Heart right ventricle (tissue), 16 donors: ENCODE data around the gene ABHD2. TPM values are rescaled to one million over a fixed set of nuclear protein-coding genes. Genes with fewer than 3 reads are reported as not detected.

Experiments
- ATAC-seq, 8 donors: fragments of 200-7000 bp; cut with Tn5 transposase; one replicate each; pipeline ENCODE4 v1.9.1; 2020; ENCODE audit warnings: mild to moderate bottlenecking in 8 of 8, moderate library complexity in 8 of 8, moderate number of reproducible peaks in 1 of 8
- DNase-seq, 2 donors: peaks; one replicate each; pipeline ENCODE4 v3.0.0-alpha.2; 2020
- H3K27ac ChIP-seq, 10 donors: fragments of 200-600 bp; sonication (generic) in 2 of 10; one replicate each; pipeline versions ENCODE4 v1.5.0 to v1.8.0; 2020 to 2022; ENCODE audit warnings: mild to moderate bottlenecking in 3 of 10
- H3K27me3 ChIP-seq, 7 donors: fragments of 200-600 bp; one replicate each; pipeline ENCODE4 v1.8.0; 2021 to 2022; ENCODE audit warnings: mild to moderate bottlenecking in 2 of 7
- H3K36me3 ChIP-seq, 9 donors: fragments of 200-600 bp; sonication (generic) in 1 of 9; one replicate each; pipeline versions ENCODE4 v1.5.0 to v1.8.0; 2020 to 2022; ENCODE audit warnings: mild to moderate bottlenecking in 2 of 9
- H3K4me1 ChIP-seq, 9 donors: fragments of 200-600 bp; sonication (generic) in 1 of 9; one replicate each; pipeline versions ENCODE4 v1.5.0 to v1.8.0; 2020 to 2022; ENCODE audit warnings: mild to moderate bottlenecking in 4 of 9
- H3K4me3 ChIP-seq, 10 donors: fragments of 200-600 bp; sonication (generic) in 2 of 10; one replicate each; pipeline versions ENCODE4 v1.5.0 to v1.8.0; 2020 to 2022; ENCODE audit warnings: mild to moderate bottlenecking in 7 of 10, moderate library complexity in 2 of 10
- H3K9me3 ChIP-seq, 11 donors: fragments of 200-600 bp in 10 of 11; sonication (generic) in 2 of 11; one replicate each; pipeline versions ENCODE4 v1.5.0 to v1.8.0; 2013 to 2022; ENCODE audit warnings: mild to moderate bottlenecking in 2 of 11, control low read depth in 1 of 11, moderate library complexity in 1 of 11
- CTCF ChIP-seq, 9 donors: fragments of 200-600 bp; sonication (generic) in 2 of 9; IDR thresholded peaks; one replicate each; pipeline versions ENCODE4 v1.5.0 to v1.8.0; 2021 to 2022; ENCODE audit warnings: antibody characterized with exemption in 9 of 9, mild to moderate bottlenecking in 5 of 9, moderate library complexity in 1 of 9
- WGBS, 2 donors: extraction: QIAGEN DNeasy Blood & Tissue Kit; methylation state at CpG; one replicate each; pipeline ENCODE4 v1.1.7; 2013; ENCODE audit warnings: inconsistent platforms in 1 of 2; 5-methylcytosine and 5-hydroxymethylcytosine counted together
- intact Hi-C, 10 donors: fragments of 100-400 bp; cut with DNase I; formaldehyde crosslinking; loops; one replicate each; pipeline versions ENCODE4 v1.11.1 to v1.14.2; 2022
- polyA plus RNA-seq, 2 donors: library from polyadenylated mRNA; stranded (reverse); fragments of 200-250 nt; gene quantifications; one replicate each; pipeline ENCODE4 v1.2.3, GENCODE V29; 2013
- total RNA-seq, 10 donors: library from RNA; stranded (reverse); fragmentation: NEBNext Ultra II Directional in 3 of 10; extraction: Animal tissue kit (Norgen Biotek cat#: 25700) in 3 of 10; gene quantifications; one replicate each; pipeline versions ENCODE4 v1.2.1 to v1.2.4, GENCODE V29; 2021 to 2023
- donor health status: Arrhythmogenic right ventricular cardiomyopathy.
- donor health status: ischemic (EF 13 %, LVEDD 7.1; RV severe dilation, severe dysfunction).
- donor health status: healthy with polysubstance abuse.
- donor health status: DM: no; HTN: yes; CAD: no.
- donor health status: DM: no; HTN: no; CAD: no.
- donor health status: ischemic (EF 25% LVEDD 6.9; RV normal size, moderate dysfunction).
- donor health status: ischemic (EF 25% LVEDD 5.7; RV mildly dilated, moderate dysfunction).
- donor health status: healthy.
- donor health status: DM: yes; HTN: yes; CAD: no.
- donor health status: Ischemic cardiomyopathy.
- donor health status: ischemic (EF 35%, LVEDD 5.7; RV mildly dilated, moderate dysfunction).
- donor health status: nonischemic (EF 11% LVEDD 7.7; RV severe dilation, severe dysfunction).
- donor health status: DM: yes; HTN: yes; CAD: no.
- donor health status: PGD.
- donor health status: ischemic (EF 29% LVEDD 5.4; RV normal size, mild dysfunction).
- donor health status: nonischemic (EF 23%, LVEDD 6.1; RV moderate dilation, normal function).

The ABHD2 gene
- total and polyA plus RNA-seq, 12 donors: 9.1 to 201 (median 119) TPM

GRCh38 chr15:89075846-89076245 is 12.4 kb upstream of the ABHD2 start:
- WGBS, 2 donors: 67 to 77% methylated on average over 4 of the region's 4 CpGs
- H3K27ac ChIP-seq: no peak overlapping the region
- no peak overlapping the region for H3K4me3 ChIP-seq
- H3K36me3 ChIP-seq: no peaks in the 10 kb centered on the region
- H3K27me3 ChIP-seq: no peaks in the 10 kb centered on the region
- no peak for TF ChIP-seq CTCF (IDR thresholded peaks at IDR 0.05)
- no peak for ATAC-seq
- intact Hi-C loops: loop anchor here in 1 of 10 donors (5.0 kb wide), 1 partner anchor 86 kb away; no protein-coding TSS in a partner anchor
- H3K4me1 ChIP-seq: peaks cover 0 to 28% (median 0%) of the 10 kb centered on the region in 9 donors
- H3K9me3 ChIP-seq: no peaks in the 10 kb centered on the region
- no peak for DNase-seq

DNA sequence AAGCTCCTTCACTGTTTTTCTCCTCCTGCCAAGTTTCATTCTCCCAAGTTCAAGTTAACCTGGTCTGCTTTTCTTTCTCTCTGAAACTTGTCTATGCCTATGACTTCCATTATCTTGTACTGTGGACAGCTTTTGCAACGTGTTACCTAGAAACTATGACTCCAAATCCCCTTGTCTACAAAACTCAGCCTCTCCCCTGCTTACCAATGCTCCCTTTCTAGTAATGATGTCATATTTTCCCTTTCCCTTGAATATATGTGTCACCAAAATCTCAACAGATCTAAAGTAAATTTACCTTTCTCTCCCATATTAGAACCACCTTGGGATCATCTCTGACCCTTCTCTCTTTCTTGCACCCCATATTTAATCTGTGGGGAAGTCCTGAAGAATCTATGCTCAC is 10.5 kb upstream of the ABHD2 start:
- 48 to 53% methylated on average over 1 of the region's 1 CpG for WGBS, 2 donors

DNA sequence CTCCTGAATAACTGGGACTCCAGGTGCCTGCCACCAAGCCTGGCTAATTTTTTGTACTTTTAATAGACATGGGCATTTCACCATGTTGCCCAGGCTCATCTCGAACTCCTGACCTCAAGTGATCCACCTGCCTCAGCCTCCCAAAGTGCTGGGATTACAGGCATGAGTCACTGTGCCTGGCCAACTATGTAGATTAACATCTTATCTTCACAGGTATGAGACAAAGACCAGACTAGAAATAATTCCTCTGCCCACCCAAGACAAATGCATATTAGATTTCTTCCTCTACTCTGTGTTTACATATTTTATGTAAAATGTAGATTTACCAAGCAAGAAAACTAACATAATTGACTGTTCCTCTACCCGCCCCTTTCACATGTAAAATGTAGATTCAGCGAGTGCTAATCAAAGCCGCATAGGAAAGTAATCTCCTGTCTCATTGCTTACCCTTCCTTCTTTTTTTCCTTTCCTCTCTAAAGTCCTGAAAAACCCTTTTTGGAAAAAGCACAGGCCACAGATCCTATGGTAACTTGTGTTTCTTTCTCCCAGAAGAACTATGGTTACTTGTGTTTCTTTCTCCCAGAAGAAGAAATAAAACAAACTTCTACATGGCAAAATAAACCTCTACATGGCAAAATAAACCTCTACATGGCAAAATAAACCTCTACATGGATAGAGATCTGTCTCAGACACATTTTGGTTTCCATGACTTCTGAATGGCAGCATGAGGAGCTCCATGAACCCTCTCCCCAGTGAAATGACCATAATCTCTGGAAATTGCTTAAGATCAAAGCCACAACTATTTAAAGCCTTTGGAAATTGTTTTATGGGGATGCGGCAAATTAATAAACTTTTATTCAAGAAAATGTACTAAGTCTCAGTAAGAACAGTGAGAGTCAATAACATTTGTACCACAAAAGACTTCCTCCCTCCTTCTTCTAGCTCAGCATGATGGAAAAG is 9.1 kb upstream of the ABHD2 start:
- Histone ChIP-seq H3K36me3 (no peaks in the 10 kb centered on the region), H3K4me3 (no peak overlapping the region), H3K4me1 (peaks cover 0 to 15% (median 0%) of the 10 kb centered on the region in 9 donors), H3K27me3 (no peaks in the 10 kb centered on the region), H3K9me3 (no peaks in the 10 kb centered on the region), H3K27ac (no peak overlapping the region)
- DNase-seq (no peak), ATAC-seq (no peak)
- no peak for TF ChIP-seq CTCF (IDR thresholded peaks at IDR 0.05)
- intact Hi-C loops: loop anchor here in 1 of 10 donors (5.0 kb wide), 1 partner anchor 83 kb away; no protein-coding TSS in a partner anchor
- 91 to 93% methylated on average over 5 of the region's 5 CpGs for WGBS, 2 donors

More for the DNA sequence above, 10.5 kb upstream of the ABHD2 start:
- H3K4me3 ChIP-seq: no peak overlapping the region
- intact Hi-C loops: loop anchor here in 1 of 10 donors (5.0 kb wide), 1 partner anchor 85 kb away; no protein-coding TSS in a partner anchor
- no peaks in the 10 kb centered on the region for H3K36me3 ChIP-seq
- no peak overlapping the region for H3K27ac ChIP-seq
- ATAC-seq (no peak), DNase-seq (no peak)
- no peaks in the 10 kb centered on the region for H3K27me3 ChIP-seq
- H3K4me1 ChIP-seq: peaks cover 0 to 15% (median 0%) of the 10 kb centered on the region in 9 donors
- no peaks in the 10 kb centered on the region for H3K9me3 ChIP-seq
- TF ChIP-seq CTCF (IDR thresholded peaks at IDR 0.05): no peak

- no peak overlapping the region for H3K27ac ChIP-seq
- ATAC-seq (no peak), DNase-seq (no peak)
- no peaks in the 10 kb centered on the region for H3K36me3 ChIP-seq
- no peaks in the 10 kb centered on the region for H3K9me3 ChIP-seq
- intact Hi-C loops: loop anchor here in 2 of 10 donors (10.0 kb wide), 1 partner anchor 93 kb away; no protein-coding TSS in a partner anchor
- peaks cover 0 to 15% (median 1%) of the 10 kb centered on the region in 9 donors for H3K4me1 ChIP-seq
- H3K4me3 ChIP-seq: no peak overlapping the region
- no peaks in the 10 kb centered on the region for H3K27me3 ChIP-seq
- 94 to 95% methylated on average over 1 of the region's 1 CpG for WGBS, 2 donors
- no peak for TF ChIP-seq CTCF (IDR thresholded peaks at IDR 0.05)
These were observed 6.4 kb upstream of the ABHD2 start for GRCh38 chr15:89081878-89082277.
